OCI-LY1 (cell line): ENCODE results near the gene NADK.
"Not testable (repeated sequence)": the region's sequence is repeated elsewhere in the genome, so short reads cannot be mapped to it uniquely, and the experiment has no call there.

ENCODE experiments used
- H2AFZ ChIP-seq: fragments of 200-600 bp; sonication (generic), shearing (Covaris generic); 2 replicates; pipeline ENCODE4 v1.6.0; 2014; ENCODE audit warnings: antibody characterized with exemption, mild to moderate bottlenecking, low read length
- H3F3A ChIP-seq: fragments of 200-600 bp; sonication (generic), shearing (Covaris generic); 2 replicates; pipeline ENCODE4 v1.6.0; 2014; ENCODE audit warnings: mild to moderate bottlenecking, antibody characterized with exemption, low read length, moderate library complexity; ENCODE audit not compliant: insufficient read depth
- H3K27ac ChIP-seq: fragments of 200-600 bp; sonication (generic); 2 replicates; pipeline ENCODE4 v1.5.1; 2014; ENCODE audit warnings: low read length, mixed run types, mild to moderate bottlenecking, low read depth; ENCODE audit not compliant: poor library complexity, severe bottlenecking
- H3K27me3 ChIP-seq: fragments of 200-600 bp; sonication (generic); 2 replicates; pipeline ENCODE4 v1.6.0; 2014; ENCODE audit warnings: antibody characterized with exemption, mild to moderate bottlenecking, low read length, moderate library complexity; ENCODE audit not compliant: insufficient read depth
- H3K36me3 ChIP-seq: fragments of 200-600 bp; sonication (generic); 2 replicates; pipeline ENCODE4 v1.6.1; 2014; ENCODE audit warnings: mild to moderate bottlenecking, antibody characterized with exemption, low read length, moderate library complexity, mixed read lengths; ENCODE audit not compliant: insufficient read depth
- H3K4me1 ChIP-seq: fragments of 200-600 bp; sonication (generic); 2 replicates; pipeline ENCODE4 v1.5.1; 2014; ENCODE audit warnings: mild to moderate bottlenecking, low read length, moderate library complexity; ENCODE audit not compliant: insufficient read depth, severe bottlenecking
- H3K4me2 ChIP-seq: fragments of 200-600 bp; sonication (generic), shearing (Covaris generic); 2 replicates; pipeline ENCODE4 v1.6.1; 2014; ENCODE audit warnings: low read length
- H3K4me3 ChIP-seq: fragments of 200-600 bp; sonication (generic); 2 replicates; pipeline ENCODE4 v1.5.1; 2014; ENCODE audit warnings: low read length, low read depth, mild to moderate bottlenecking, mixed read lengths; ENCODE audit not compliant: poor library complexity, severe bottlenecking
- H3K79me2 ChIP-seq: fragments of 200-600 bp; shearing (Covaris generic); 2 replicates; pipeline ENCODE4 v1.6.1; 2016; ENCODE audit warnings: mixed run types, low read length, mixed read lengths; ENCODE audit not compliant: insufficient read depth
- H3K9ac ChIP-seq: fragments of 200-600 bp; sonication (generic), shearing (Covaris generic); 2 replicates; pipeline ENCODE4 v1.6.1; 2014; ENCODE audit warnings: mild to moderate bottlenecking, low read length, mixed read lengths
- H3K9me2 ChIP-seq: fragments of 200-600 bp; sonication (generic), shearing (Covaris generic); 2 replicates; pipeline ENCODE4 v1.6.1; 2014; ENCODE audit warnings: low read depth, mild to moderate bottlenecking, low read length, mixed read lengths
- H3K9me3 ChIP-seq: fragments of 200-600 bp; shearing (Covaris generic); 2 replicates; pipeline ENCODE4 v1.6.1; 2014; ENCODE audit warnings: low read length, mixed read lengths
- H4K20me1 ChIP-seq: fragments of 200-600 bp; sonication (generic), shearing (Covaris generic); 2 replicates; pipeline ENCODE4 v1.6.0; 2016; ENCODE audit warnings: mild to moderate bottlenecking, low read length; ENCODE audit not compliant: insufficient read depth
- EZH2 ChIP-seq: fragments of 200-600 bp; sonication (generic), shearing (Covaris generic); IDR thresholded peaks from 2 replicates; pipeline ENCODE4 v1.8.0; 2017; ENCODE audit warnings: borderline replicate concordance, mixed run types, mild to moderate bottlenecking, antibody characterized with exemption, low read length, moderate library complexity, mixed read lengths
- TF ChIP-seq, protein P1 (sequence below): fragments of 200-600 bp; sonication (generic), shearing (Covaris generic); IDR thresholded peaks from 2 replicates; pipeline ENCODE4 v1.5.1; 2017; ENCODE audit warnings: mild to moderate bottlenecking, antibody characterized with exemption, low read length, moderate library complexity, mixed read lengths

Gene NADK

DNA sequence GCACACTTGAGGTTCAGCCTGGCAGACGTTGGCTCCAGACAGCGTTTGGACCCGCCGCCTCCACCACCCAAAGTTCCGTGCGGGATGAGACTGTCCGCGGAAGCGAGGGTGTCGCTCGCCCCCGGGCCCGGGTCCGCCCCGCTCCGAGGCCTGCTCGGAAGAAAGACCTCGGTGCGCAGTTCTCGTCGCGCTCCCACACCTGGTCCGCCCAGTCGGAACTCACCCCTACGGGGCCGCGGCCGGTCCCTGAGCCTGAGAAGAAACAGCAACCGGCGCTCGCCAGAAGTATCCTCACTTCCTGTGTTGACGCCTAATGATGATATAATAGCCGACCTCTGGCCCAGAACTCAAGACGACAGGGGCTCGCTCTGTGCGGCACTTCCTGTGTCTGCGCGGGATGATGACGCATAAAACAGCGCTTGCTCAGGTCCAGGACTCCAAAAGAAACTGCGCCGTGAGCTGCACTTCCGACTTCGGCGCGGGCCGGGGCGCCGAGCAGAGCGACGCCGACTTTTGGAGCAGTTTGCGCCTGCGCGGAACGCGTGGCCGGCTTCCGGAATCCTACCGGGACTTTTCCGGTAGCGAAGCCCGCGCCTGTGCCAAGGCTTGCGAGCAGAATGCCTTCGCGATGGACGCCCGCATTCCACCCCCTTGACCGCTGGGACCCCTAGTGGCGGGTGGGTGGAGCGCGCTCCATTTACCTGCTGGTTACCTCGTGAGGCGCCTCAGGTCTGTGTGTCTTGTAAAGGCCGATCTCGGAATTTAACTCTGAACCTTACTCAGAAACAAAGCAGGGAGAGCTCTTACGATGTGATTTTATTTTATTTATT, 54.0 kb downstream of the NADK start, which contains the start of gene CDK11A:
Gene CDK11A, minus strand, starts transcription at position 323 of the 830 bp plus-strand sequence. CDS start 1,539 bp downstream, outside the sequence.
- not testable (repeated sequence) for H3K79me2 ChIP-seq, H3K9me2 ChIP-seq, H3K4me1 ChIP-seq, H4K20me1 ChIP-seq, H3K9me3 ChIP-seq, H2AFZ ChIP-seq, H3F3A ChIP-seq, H3K27me3 ChIP-seq
- TF ChIP-seq, protein P1, sequence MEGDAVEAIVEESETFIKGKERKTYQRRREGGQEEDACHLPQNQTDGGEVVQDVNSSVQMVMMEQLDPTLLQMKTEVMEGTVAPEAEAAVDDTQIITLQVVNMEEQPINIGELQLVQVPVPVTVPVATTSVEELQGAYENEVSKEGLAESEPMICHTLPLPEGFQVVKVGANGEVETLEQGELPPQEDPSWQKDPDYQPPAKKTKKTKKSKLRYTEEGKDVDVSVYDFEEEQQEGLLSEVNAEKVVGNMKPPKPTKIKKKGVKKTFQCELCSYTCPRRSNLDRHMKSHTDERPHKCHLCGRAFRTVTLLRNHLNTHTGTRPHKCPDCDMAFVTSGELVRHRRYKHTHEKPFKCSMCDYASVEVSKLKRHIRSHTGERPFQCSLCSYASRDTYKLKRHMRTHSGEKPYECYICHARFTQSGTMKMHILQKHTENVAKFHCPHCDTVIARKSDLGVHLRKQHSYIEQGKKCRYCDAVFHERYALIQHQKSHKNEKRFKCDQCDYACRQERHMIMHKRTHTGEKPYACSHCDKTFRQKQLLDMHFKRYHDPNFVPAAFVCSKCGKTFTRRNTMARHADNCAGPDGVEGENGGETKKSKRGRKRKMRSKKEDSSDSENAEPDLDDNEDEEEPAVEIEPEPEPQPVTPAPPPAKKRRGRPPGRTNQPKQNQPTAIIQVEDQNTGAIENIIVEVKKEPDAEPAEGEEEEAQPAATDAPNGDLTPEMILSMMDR, result peak; percentile 31; the same call in 1 of the 2 replicates
- peak within 1 kb of the TSS; percentile 66 for H3K27ac ChIP-seq
- H3K4me2 ChIP-seq, result peak within 1 kb of the TSS; percentile 50
- H3K9ac ChIP-seq, result peak within 1 kb of the TSS; percentile 68
- peaks cover 17% of the 10 kb centered on the region for H3K36me3 ChIP-seq
- H3K4me3 ChIP-seq, result peak within 1 kb of the TSS; percentile 76

DNA sequence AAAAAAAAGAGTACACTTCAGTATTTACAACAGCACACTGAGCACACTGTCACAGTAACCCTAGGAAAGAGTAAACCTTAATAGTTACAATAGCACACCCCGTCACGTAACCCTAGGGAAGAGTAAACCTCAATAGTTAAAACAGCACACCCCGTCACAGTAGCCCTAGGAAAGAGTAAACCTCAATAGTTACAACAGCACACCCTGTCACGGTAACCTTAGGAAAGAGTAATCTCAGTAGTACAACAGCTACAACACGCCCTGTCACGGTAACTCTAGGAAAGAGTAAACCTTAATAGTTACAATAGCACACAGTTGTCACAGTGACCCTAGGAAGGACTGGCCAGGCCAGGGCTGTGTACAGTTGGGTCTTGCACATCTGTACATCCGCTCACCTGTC, 57.1 kb downstream of the NADK start:
- Histone ChIP-seq H3K79me2 (no peaks in the 10 kb centered on the region), H3K27me3 (no peaks in the 10 kb centered on the region)
- TF ChIP-seq, protein P1, result no peak
- no peak for TF ChIP-seq EZH2

DNA sequence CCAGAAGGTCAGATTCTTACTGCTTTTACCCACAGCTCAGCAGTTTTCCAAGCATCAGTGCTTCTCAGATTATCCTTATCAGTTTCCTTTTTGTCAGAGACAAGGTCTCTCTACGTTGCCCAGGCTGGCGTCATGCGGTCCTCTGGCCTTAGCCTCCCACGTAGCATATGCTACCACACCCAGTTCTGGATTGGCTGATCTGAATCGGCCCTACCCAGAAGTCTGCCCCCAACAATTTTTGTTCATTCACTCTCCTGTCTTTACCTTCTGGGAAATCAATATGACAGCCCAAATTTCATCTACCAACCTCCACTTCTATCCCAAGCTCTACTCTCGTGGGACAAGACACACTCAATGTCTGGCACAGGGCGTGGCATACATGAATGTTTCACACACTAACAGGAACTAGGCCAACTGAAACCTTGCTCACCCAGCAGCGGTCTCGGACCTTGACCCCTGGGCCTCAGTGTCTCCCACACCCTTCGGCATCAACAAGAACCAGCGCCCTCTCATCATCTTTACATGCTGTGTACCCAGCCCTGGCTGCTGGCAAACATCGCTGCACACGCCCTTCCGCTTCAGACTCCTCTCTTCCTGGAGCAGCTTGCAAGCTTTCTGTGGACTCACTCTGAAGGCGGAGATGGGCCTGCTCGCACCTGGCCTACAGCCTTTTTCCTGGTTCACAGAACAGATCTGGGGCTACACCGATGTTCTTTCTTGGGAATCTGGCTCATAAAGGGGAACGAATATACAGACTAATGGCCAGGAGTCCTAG, 63.0 kb downstream of the NADK start:
- H3K27ac ChIP-seq, H3F3A ChIP-seq, H3K27me3 ChIP-seq, H4K20me1 ChIP-seq, H3K79me2 ChIP-seq, H3K4me1 ChIP-seq, H3K4me3 ChIP-seq, H3K4me2 ChIP-seq, H3K9me2 ChIP-seq, H2AFZ ChIP-seq, H3K9ac ChIP-seq, H3K9me3 ChIP-seq: not testable (repeated sequence)
- peaks cover 29% of the 10 kb centered on the region for H3K36me3 ChIP-seq

More for the DNA sequence above, 57.1 kb downstream of the NADK start:
- H3K9me3 ChIP-seq, result no peaks in the 10 kb centered on the region
- H4K20me1 ChIP-seq, result no peaks in the 10 kb centered on the region
- no peak overlapping the region for H3K9ac ChIP-seq
- no peak overlapping the region for H3K4me2 ChIP-seq
- no peaks in the 10 kb centered on the region for H3K4me1 ChIP-seq
- H3F3A ChIP-seq, result no peaks in the 10 kb centered on the region
- H3K9me2 ChIP-seq, result no peaks in the 10 kb centered on the region
- peaks cover 32% of the 10 kb centered on the region for H3K36me3 ChIP-seq
- no peak overlapping the region for H3K4me3 ChIP-seq
- H2AFZ ChIP-seq, result no peak overlapping the region
- H3K27ac ChIP-seq, result no peak overlapping the region

DNA sequence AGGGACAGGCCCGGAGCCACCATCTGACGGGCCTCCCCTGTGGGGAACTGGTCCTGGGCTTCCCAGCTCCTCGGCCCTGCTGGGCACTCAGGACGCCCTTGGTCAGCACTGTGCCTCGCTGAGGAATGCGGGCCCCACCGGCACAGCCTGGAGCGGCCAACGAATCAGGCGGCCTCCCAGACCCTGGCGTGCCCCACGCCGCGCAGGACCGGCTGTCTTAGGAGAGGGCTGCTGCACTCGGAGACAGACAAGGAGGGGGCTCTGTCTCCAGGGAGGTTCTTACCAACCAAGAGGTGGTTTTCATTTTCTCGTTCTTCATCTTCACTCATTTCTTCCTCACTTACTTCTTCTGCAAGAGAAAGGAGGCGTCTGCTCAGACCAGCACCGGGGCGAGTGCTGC, 70.4 kb downstream of the NADK start:
- H3K9me3 ChIP-seq, result not testable (repeated sequence)

DNA sequence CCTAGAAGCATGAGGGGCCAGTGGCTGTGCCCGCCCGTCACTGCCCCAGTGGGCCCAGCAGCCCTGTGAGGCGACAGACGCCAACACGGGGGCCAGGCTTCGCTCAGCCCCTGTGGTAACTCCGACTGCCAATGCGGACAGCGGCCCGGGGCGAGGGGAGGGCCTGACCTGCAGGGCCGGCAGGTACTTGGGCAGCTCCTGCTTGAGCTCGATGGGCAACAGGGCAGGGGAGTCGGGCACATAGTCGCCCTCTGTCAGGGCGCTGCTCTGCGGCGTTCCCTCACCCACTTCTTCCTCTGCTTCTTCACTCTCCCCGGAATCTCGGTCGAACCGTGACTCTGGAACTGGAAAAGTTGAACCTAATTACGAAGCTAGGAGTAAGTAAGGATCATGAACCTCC, 71.0 kb downstream of the NADK start:
- H3K4me2 ChIP-seq, H3K27ac ChIP-seq, H3K9me3 ChIP-seq, H3F3A ChIP-seq, H3K79me2 ChIP-seq, H3K4me1 ChIP-seq, H3K9me2 ChIP-seq, H3K9ac ChIP-seq, H2AFZ ChIP-seq, H3K36me3 ChIP-seq, H3K4me3 ChIP-seq, H3K27me3 ChIP-seq, H4K20me1 ChIP-seq: not testable (repeated sequence)

More for the DNA sequence above, 70.4 kb downstream of the NADK start:
- not testable (repeated sequence) for H3K79me2 ChIP-seq, H3K27me3 ChIP-seq, H3K4me1 ChIP-seq, H3K9me2 ChIP-seq, H4K20me1 ChIP-seq, H3K4me3 ChIP-seq, H3K27ac ChIP-seq, H2AFZ ChIP-seq, H3K36me3 ChIP-seq, H3F3A ChIP-seq, H3K9ac ChIP-seq, H3K4me2 ChIP-seq

DNA sequence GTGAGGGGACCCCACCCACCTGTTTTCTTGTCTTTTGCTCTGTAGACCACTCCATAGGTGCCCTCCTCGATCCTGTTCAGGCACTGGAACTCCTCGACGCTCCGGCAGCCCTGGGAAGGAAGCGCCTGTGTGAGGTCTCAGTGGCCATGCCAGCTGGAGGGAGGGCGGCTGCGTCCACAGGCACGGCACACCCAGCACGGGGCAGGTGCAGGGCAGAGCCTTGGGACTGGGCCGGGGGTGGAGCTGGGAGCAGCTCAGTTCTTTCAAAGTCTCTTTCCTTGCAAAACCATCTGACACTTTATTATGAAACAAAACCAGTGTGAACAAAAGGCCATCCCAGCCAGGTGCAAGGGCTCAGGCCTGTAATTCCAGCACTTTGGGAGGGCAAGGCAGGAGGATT, 72.6 kb downstream of the NADK start:
- H3K9ac ChIP-seq, H3F3A ChIP-seq, H3K9me3 ChIP-seq, H3K79me2 ChIP-seq, H2AFZ ChIP-seq, H3K9me2 ChIP-seq, H4K20me1 ChIP-seq, H3K4me3 ChIP-seq, H3K36me3 ChIP-seq, H3K27me3 ChIP-seq, H3K4me1 ChIP-seq, H3K27ac ChIP-seq, H3K4me2 ChIP-seq: not testable (repeated sequence)
